ENCODE measurements around the gene EEPD1.
"Not testable (repeated sequence)": the region's sequence is repeated elsewhere in the genome, so short reads cannot be mapped to it uniquely, and the experiment has no call there.

EEPD1 gene

GRCh38 chr7:36148422-36149065 is 4.5 kb upstream of the EEPD1 start:
- no peak overlapping the region for H3K4me3 ChIP-seq (ENCODE audit: low read length)
- no peaks in the 10 kb centered on the region for H3K9me3 ChIP-seq (ENCODE audit: insufficient read depth, low read depth, low read length)
- H3K4me1 ChIP-seq (ENCODE audit: insufficient read depth, low read length), result peaks cover 6% of the 10 kb centered on the region; the same call in 1 of the 2 replicates
- H3K27me3 ChIP-seq (ENCODE audit: insufficient read depth, low read length), result peaks cover 2% of the 10 kb centered on the region; the same call in 1 of the 2 replicates
- no peaks in the 10 kb centered on the region for H3K36me3 ChIP-seq (ENCODE audit: insufficient read depth, low read depth, low read length)
- H3K27ac ChIP-seq (ENCODE audit: low read length), result no peak overlapping the region
- H3K9ac ChIP-seq (ENCODE audit: low read depth, low read length), result no peak overlapping the region

DNA sequence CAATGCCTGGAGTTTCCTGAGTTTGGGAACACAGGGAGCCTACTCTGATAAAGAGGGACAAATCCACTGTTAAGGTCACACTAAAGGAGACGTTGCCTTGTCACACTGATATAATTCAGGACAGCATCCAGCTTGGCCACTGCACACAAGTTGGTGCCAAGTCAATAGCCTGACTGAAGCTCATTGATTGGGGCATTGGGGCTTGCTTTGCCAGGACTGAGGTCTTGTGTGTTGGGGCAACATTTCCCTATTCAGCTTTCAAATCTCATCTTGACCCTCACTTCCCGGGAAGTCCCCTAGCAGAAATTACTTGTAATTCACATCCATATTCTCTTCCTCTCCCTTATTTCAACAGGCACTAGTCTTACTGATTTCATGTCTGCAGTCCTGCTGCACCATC is 3.8 kb upstream of the EEPD1 start:
- H3K4me1 ChIP-seq (ENCODE audit: insufficient read depth, low read length); H3K27ac ChIP-seq (ENCODE audit: low read length); H3K9ac ChIP-seq (ENCODE audit: low read depth, low read length); H3K4me3 ChIP-seq (ENCODE audit: low read length); H3K27me3 ChIP-seq (ENCODE audit: insufficient read depth, low read length); H3K36me3 ChIP-seq (ENCODE audit: insufficient read depth, low read depth, low read length); H3K9me3 ChIP-seq (ENCODE audit: insufficient read depth, low read depth, low read length): not testable (repeated sequence)

GRCh38 chr7:36149694-36150452 is 3.2 kb upstream of the EEPD1 start:
- no peak overlapping the region for H3K4me3 ChIP-seq (ENCODE audit: low read length)

DNA sequence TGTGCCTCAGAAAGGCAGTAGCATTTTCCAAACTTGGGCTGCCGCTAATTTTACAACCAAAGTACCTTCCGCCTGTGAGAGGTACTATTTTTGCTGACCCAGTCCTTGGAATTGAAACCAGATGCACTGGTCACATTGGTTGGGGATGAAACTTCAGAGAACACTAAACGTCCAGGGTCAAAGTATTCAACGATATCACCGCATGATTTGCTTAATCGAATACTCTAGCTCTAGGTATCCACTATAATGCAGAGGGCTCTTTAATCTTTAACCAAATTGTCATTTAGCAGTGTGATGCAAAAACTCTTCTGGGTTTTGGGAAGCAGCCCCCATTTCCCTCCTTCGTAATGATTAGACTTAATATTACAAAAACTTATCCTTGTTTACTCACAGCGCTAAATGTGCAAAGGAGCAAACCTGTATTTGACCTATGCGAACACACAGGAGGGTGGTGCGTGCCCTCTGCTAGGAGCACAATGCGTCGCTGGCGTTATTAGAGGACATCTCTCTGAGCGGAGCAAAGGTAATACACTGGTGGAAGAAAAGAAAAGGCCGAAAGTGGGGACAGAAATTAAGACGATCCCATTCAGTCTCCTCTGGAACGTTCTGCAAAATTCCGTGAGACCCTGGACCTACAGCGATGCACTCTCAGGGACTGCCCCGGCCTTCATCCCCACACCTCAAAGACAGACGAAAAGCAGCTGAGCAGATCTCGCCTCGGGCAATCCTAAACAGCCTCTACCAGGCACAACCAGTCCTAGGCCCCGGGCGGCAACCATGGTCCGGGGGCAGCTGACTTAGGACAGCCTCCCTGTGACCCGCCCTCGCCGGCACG is 916 bp upstream of the EEPD1 start:
- peak overlapping the region; percentile 68 for H3K4me3 ChIP-seq (ENCODE audit: low read length)
- H3K27me3 ChIP-seq (ENCODE audit: insufficient read depth, low read length), result peaks cover 37% of the 10 kb centered on the region
- H3K4me1 ChIP-seq (ENCODE audit: insufficient read depth, low read length), result peaks cover 13% of the 10 kb centered on the region; the same call in 1 of the 2 replicates
- H3K27ac ChIP-seq (ENCODE audit: low read length), result no peak overlapping the region
- H3K9me3 ChIP-seq (ENCODE audit: insufficient read depth, low read depth, low read length), result no peaks in the 10 kb centered on the region
- peak overlapping the region; percentile 58; the same call in 1 of the 2 replicates for H3K9ac ChIP-seq (ENCODE audit: low read depth, low read length)
- H3K36me3 ChIP-seq (ENCODE audit: insufficient read depth, low read depth, low read length), result no peaks in the 10 kb centered on the region

More at GRCh38 chr7:36149694-36150452, 3.2 kb upstream of the EEPD1 start:
- H3K27me3 ChIP-seq (ENCODE audit: insufficient read depth, low read length), result peaks cover 15% of the 10 kb centered on the region
- no peak overlapping the region for H3K9ac ChIP-seq (ENCODE audit: low read depth, low read length)
- H3K4me1 ChIP-seq (ENCODE audit: insufficient read depth, low read length), result peaks cover 10% of the 10 kb centered on the region; the same call in 1 of the 2 replicates
- H3K27ac ChIP-seq (ENCODE audit: low read length), result no peak overlapping the region
- no peaks in the 10 kb centered on the region for H3K9me3 ChIP-seq (ENCODE audit: insufficient read depth, low read depth, low read length)
- H3K36me3 ChIP-seq (ENCODE audit: insufficient read depth, low read depth, low read length), result no peaks in the 10 kb centered on the region

- Histone ChIP-seq H3K9ac (ENCODE audit: low read depth, low read length) (peak overlapping the region; percentile 74; the same call in 1 of the 2 replicates), H3K4me1 (ENCODE audit: insufficient read depth, low read length) (peaks cover 17% of the 10 kb centered on the region; the same call in 1 of the 2 replicates), H3K27me3 (ENCODE audit: insufficient read depth, low read length) (peaks cover 51% of the 10 kb centered on the region), H3K36me3 (ENCODE audit: insufficient read depth, low read depth, low read length) (no peaks in the 10 kb centered on the region), H3K9me3 (ENCODE audit: insufficient read depth, low read depth, low read length) (no peaks in the 10 kb centered on the region), H3K4me3 (ENCODE audit: low read length) (peak overlapping the region; percentile 77), H3K27ac (ENCODE audit: low read length) (no peak overlapping the region)
Observed at GRCh38 chr7:36153571-36154097, 580 bp downstream of the EEPD1 start.

DNA sequence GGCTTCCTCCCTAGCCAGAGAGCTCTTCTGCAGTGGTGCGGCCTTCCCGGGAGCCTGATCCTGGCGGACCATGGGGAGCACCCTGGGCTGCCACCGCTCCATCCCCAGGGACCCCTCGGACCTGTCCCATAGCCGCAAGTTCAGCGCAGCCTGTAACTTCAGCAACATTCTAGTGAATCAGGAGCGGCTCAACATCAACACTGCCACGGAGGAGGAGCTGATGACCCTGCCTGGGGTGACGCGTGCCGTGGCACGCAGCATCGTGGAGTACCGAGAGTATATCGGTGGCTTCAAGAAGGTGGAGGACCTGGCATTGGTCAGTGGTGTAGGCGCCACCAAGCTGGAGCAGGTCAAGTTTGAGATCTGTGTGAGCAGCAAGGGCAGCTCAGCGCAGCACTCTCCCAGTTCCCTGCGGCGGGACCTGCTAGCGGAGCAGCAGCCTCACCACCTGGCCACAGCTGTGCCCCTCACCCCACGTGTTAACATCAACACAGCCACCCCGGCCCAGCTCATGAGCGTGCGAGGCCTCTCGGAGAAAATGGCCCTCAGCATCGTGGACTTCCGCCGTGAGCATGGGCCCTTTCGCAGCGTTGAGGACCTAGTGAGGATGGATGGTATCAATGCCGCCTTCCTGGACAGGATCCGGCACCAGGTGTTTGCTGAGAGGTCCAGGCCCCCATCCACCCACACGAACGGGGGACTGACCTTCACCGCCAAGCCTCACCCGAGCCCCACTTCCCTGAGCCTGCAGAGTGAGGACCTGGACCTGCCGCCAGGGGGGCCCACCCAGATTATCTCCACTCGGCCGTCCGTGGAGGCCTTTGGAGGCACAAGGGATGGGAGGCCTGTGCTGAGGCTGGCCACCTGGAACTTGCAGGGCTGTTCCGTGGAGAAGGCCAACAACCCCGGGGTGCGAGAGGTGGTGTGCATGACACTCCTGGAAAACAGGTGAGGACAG is 1.5 kb downstream of the EEPD1 start:
- no peaks in the 10 kb centered on the region for H3K36me3 ChIP-seq (ENCODE audit: insufficient read depth, low read depth, low read length)
- H3K4me1 ChIP-seq (ENCODE audit: insufficient read depth, low read length), result peaks cover 17% of the 10 kb centered on the region; the same call in 1 of the 2 replicates
- peaks cover 60% of the 10 kb centered on the region for H3K27me3 ChIP-seq (ENCODE audit: insufficient read depth, low read length)
- no peak overlapping the region for H3K9ac ChIP-seq (ENCODE audit: low read depth, low read length)
- no peak overlapping the region for H3K27ac ChIP-seq (ENCODE audit: low read length)
- H3K4me3 ChIP-seq (ENCODE audit: low read length), result peak overlapping the region; percentile 77; the same call in 1 of the 2 replicates
- no peaks in the 10 kb centered on the region for H3K9me3 ChIP-seq (ENCODE audit: insufficient read depth, low read depth, low read length)

GRCh38 chr7:36155811-36156361 is 2.8 kb downstream of the EEPD1 start:
- H3K36me3 ChIP-seq (ENCODE audit: insufficient read depth, low read depth, low read length), result no peaks in the 10 kb centered on the region
- H3K4me1 ChIP-seq (ENCODE audit: insufficient read depth, low read length), result peaks cover 17% of the 10 kb centered on the region; the same call in 1 of the 2 replicates
- no peak overlapping the region; the same call in 1 of the 2 replicates for H3K4me3 ChIP-seq (ENCODE audit: low read length)
- H3K9ac ChIP-seq (ENCODE audit: low read depth, low read length), result no peak overlapping the region
- no peaks in the 10 kb centered on the region for H3K9me3 ChIP-seq (ENCODE audit: insufficient read depth, low read depth, low read length)
- H3K27ac ChIP-seq (ENCODE audit: low read length), result no peak overlapping the region
- H3K27me3 ChIP-seq (ENCODE audit: insufficient read depth, low read length), result peaks cover 73% of the 10 kb centered on the region

DNA sequence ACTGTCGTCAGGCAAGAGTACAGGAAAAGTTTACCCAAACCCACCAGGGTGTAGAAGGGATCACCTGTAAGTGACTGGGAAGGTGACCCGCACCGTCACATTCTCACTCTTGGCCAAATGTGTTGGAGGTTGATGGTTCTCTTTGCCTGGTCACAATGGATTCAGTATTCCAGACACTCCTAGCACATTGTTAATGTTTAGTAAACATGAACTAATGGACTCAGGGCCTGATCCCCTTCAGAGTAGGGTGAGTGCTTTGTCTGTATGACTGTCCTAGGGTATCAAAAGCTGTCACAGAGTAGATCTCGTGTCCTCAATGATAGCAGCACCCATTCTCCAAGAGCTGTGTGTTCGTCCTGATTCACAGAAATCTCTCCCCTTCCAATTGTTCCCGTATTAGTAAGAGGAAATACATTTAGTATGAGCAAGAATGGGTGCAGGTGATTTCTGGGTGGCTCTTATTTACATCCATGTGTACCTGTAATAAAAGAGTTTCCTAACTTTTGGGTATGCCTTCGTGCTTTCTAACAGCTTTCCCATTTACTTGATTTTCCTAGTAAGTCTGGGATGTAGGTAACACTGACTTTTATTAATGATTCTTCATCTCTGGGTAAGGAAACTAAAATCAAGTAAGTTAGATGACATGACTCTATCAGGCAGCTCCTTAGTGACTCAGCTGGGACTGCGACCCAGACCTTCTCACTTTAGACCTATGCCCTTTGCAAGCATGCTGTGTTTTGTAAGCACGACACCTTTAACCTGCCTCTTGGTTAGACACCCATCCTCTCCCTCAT is 4.7 kb downstream of the EEPD1 start:
- Histone ChIP-seq H3K4me1 (ENCODE audit: insufficient read depth, low read length) (peaks cover 10% of the 10 kb centered on the region; the same call in 1 of the 2 replicates), H3K9me3 (ENCODE audit: insufficient read depth, low read depth, low read length) (no peaks in the 10 kb centered on the region), H3K27ac (ENCODE audit: low read length) (no peak overlapping the region), H3K9ac (ENCODE audit: low read depth, low read length) (no peak overlapping the region), H3K27me3 (ENCODE audit: insufficient read depth, low read length) (peaks cover 81% of the 10 kb centered on the region), H3K36me3 (ENCODE audit: insufficient read depth, low read depth, low read length) (no peaks in the 10 kb centered on the region), H3K4me3 (ENCODE audit: low read length) (no peak overlapping the region)

GRCh38 chr7:36158321-36158605 is 5.2 kb downstream of the EEPD1 start:
- H3K4me3 ChIP-seq (ENCODE audit: low read length), result no peak overlapping the region
- no peaks in the 10 kb centered on the region for H3K36me3 ChIP-seq (ENCODE audit: insufficient read depth, low read depth, low read length)
- H3K9ac ChIP-seq (ENCODE audit: low read depth, low read length), result no peak overlapping the region
- no peak overlapping the region for H3K27ac ChIP-seq (ENCODE audit: low read length)
- peaks cover 10% of the 10 kb centered on the region; the same call in 1 of the 2 replicates for H3K4me1 ChIP-seq (ENCODE audit: insufficient read depth, low read length)
- peaks cover 85% of the 10 kb centered on the region for H3K27me3 ChIP-seq (ENCODE audit: insufficient read depth, low read length)
- H3K9me3 ChIP-seq (ENCODE audit: insufficient read depth, low read depth, low read length), result no peaks in the 10 kb centered on the region

DNA sequence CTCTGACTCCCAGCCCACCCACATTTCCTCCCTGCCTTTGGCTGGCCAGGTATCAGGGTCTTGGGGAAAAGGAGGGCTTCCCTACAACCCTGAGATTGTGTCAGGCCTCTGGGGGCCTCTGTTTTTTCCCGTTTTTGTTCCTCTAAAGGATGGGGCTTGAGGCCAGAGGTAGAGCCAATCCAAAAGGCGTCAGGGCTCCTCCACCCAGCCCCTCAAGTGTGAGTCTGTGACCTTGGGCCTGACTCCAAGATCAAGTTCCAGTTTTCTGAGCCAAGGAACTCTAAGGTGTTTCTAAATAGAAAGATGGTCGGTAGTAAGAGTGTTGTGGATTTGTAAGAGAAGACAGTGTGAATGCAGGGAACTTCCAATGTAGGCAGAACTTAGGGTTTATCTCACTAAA is 6.6 kb downstream of the EEPD1 start:
- no peak overlapping the region for H3K4me3 ChIP-seq (ENCODE audit: low read length)
- no peaks in the 10 kb centered on the region for H3K9me3 ChIP-seq (ENCODE audit: insufficient read depth, low read depth, low read length)
- peaks cover 79% of the 10 kb centered on the region for H3K27me3 ChIP-seq (ENCODE audit: insufficient read depth, low read length)
- H3K27ac ChIP-seq (ENCODE audit: low read length), result no peak overlapping the region
- H3K4me1 ChIP-seq (ENCODE audit: insufficient read depth, low read length), result peaks cover 7% of the 10 kb centered on the region; the same call in 1 of the 2 replicates
- no peak overlapping the region for H3K9ac ChIP-seq (ENCODE audit: low read depth, low read length)
- H3K36me3 ChIP-seq (ENCODE audit: insufficient read depth, low read depth, low read length), result no peaks in the 10 kb centered on the region
